Nephron progenitor cell (in vitro differentiated cells): ENCODE data around the gene PAPPA2.

Source experiments
- DNase-seq: peaks from one replicate; pipeline ENCODE4 v3.0.0; 2021
- H3K27ac Mint-ChIP-seq: 2 replicates; pipeline ENCODE4 v1.8.0; 2021; ENCODE audit warnings: mild to moderate bottlenecking, moderate library complexity, mixed read lengths
- H3K27me3 Mint-ChIP-seq: 2 replicates; pipeline ENCODE4 v1.8.0; 2021; ENCODE audit warnings: mild to moderate bottlenecking, low read depth, mixed read lengths; ENCODE audit not compliant: poor library complexity
- H3K36me3 Mint-ChIP-seq: 2 replicates; pipeline ENCODE4 v1.8.0; 2021; ENCODE audit warnings: low read depth, mixed read lengths
- H3K4me1 Mint-ChIP-seq: 2 replicates; pipeline ENCODE4 v1.8.0; 2021; ENCODE audit warnings: mixed read lengths
- H3K4me3 Mint-ChIP-seq: 2 replicates; pipeline ENCODE4 v1.8.0; 2021; ENCODE audit warnings: mild to moderate bottlenecking, moderate library complexity, mixed read lengths
- H3K9me3 Mint-ChIP-seq: 2 replicates; pipeline ENCODE4 v1.8.0; 2021; ENCODE audit warnings: mild to moderate bottlenecking, moderate library complexity, mixed read lengths
- CTCF ChIP-seq: fragments of 200-600 bp; sonication (generic); IDR thresholded peaks from 2 replicates; pipeline ENCODE4 v1.5.0; 2021; ENCODE audit warnings: antibody characterized with exemption

Gene PAPPA2

GRCh38 chr1:176539018-176539417, 76.0 kb downstream of the PAPPA2 start:
- no peak for DNase-seq
- Mint-ChIP-seq H3K4me3 (no peak overlapping the region), H3K27ac (no peak overlapping the region), H3K4me1 (peaks cover 9% of the 10 kb centered on the region), H3K27me3 (peaks cover 3% of the 10 kb centered on the region), H3K9me3 (peaks cover 5% of the 10 kb centered on the region), H3K36me3 (no peaks in the 10 kb centered on the region)
- no peak for TF ChIP-seq CTCF

- no peak for TF ChIP-seq CTCF
- H3K4me1 Mint-ChIP-seq: no peaks in the 10 kb centered on the region
- H3K27me3 Mint-ChIP-seq: peaks cover 3% of the 10 kb centered on the region
- H3K9me3 Mint-ChIP-seq: no peaks in the 10 kb centered on the region
- DNase-seq: no peak
- H3K36me3 Mint-ChIP-seq: no peaks in the 10 kb centered on the region
- H3K27ac Mint-ChIP-seq: no peak overlapping the region
- no peak overlapping the region for H3K4me3 Mint-ChIP-seq
These were observed 77.5 kb downstream of the PAPPA2 start for GRCh38 chr1:176540428-176540827.

- H3K36me3 Mint-ChIP-seq: no peaks in the 10 kb centered on the region
- no peak overlapping the region for H3K27ac Mint-ChIP-seq
- no peaks in the 10 kb centered on the region for H3K4me1 Mint-ChIP-seq
- H3K9me3 Mint-ChIP-seq: no peaks in the 10 kb centered on the region
- H3K27me3 Mint-ChIP-seq: peaks cover 3% of the 10 kb centered on the region
- no peak overlapping the region for H3K4me3 Mint-ChIP-seq
- no peak for DNase-seq
- no peak for TF ChIP-seq CTCF
These were observed 78.7 kb downstream of the PAPPA2 start for GRCh38 chr1:176541663-176542062.

GRCh38 chr1:176542352-176542751, 79.4 kb downstream of the PAPPA2 start:
- TF ChIP-seq CTCF: no peak
- Mint-ChIP-seq H3K4me3 (no peak overlapping the region), H3K36me3 (no peaks in the 10 kb centered on the region), H3K9me3 (no peaks in the 10 kb centered on the region), H3K27me3 (peaks cover 3% of the 10 kb centered on the region), H3K4me1 (no peaks in the 10 kb centered on the region), H3K27ac (no peak overlapping the region)
- DNase-seq: no peak

- no peak for DNase-seq
- Mint-ChIP-seq H3K9me3 (no peaks in the 10 kb centered on the region), H3K27me3 (peaks cover 6% of the 10 kb centered on the region), H3K36me3 (no peaks in the 10 kb centered on the region), H3K4me3 (no peak overlapping the region), H3K27ac (no peak overlapping the region), H3K4me1 (no peaks in the 10 kb centered on the region)
- no peak for TF ChIP-seq CTCF
These were observed 80.6 kb downstream of the PAPPA2 start for GRCh38 chr1:176543360-176544129.

GRCh38 chr1:176545034-176545639, 82.2 kb downstream of the PAPPA2 start:
- no peak overlapping the region for H3K4me3 Mint-ChIP-seq
- TF ChIP-seq CTCF: no peak
- no peak for DNase-seq
- no peaks in the 10 kb centered on the region for H3K9me3 Mint-ChIP-seq
- H3K4me1 Mint-ChIP-seq: no peaks in the 10 kb centered on the region
- H3K27ac Mint-ChIP-seq: no peak overlapping the region
- peaks cover 10% of the 10 kb centered on the region for H3K27me3 Mint-ChIP-seq
- H3K36me3 Mint-ChIP-seq: no peaks in the 10 kb centered on the region
